Subcutaneous abdominal adipose tissue (tissue), 5 donors: ENCODE measurements around the gene PRPF6.

Experiments used
- H3K27ac ChIP-seq: one replicate; pipeline ENCODE4 v1.7.0; 2013; ENCODE audit warnings: low read depth, mild to moderate bottlenecking, inconsistent platforms, low read length, moderate library complexity
- H3K27me3 ChIP-seq, 5 donors: one replicate each; pipeline ENCODE4 v1.7.0; 2013; ENCODE audit warnings: low read length in 5 of 5, inconsistent platforms in 1 of 5; ENCODE audit not compliant: control insufficient read depth in 5 of 5, insufficient read depth in 4 of 5
- H3K36me3 ChIP-seq, 5 donors: one replicate each; pipeline ENCODE4 v1.7.0; 2013; ENCODE audit warnings: low read length in 5 of 5; ENCODE audit not compliant: control insufficient read depth in 5 of 5, insufficient read depth in 5 of 5
- H3K4me1 ChIP-seq, 5 donors: one replicate each; pipeline ENCODE4 v1.7.0; 2013; ENCODE audit warnings: low read length in 5 of 5, mild to moderate bottlenecking in 3 of 5, moderate library complexity in 1 of 5; ENCODE audit not compliant: control insufficient read depth in 5 of 5, insufficient read depth in 5 of 5
- H3K4me3 ChIP-seq, 5 donors: one replicate each; pipeline ENCODE4 v1.7.0; 2013; ENCODE audit warnings: low read length in 5 of 5, low read depth in 1 of 5
- H3K9ac ChIP-seq, 5 donors: one replicate each; pipeline ENCODE4 v1.7.0; 2013; ENCODE audit warnings: low read length in 5 of 5, mild to moderate bottlenecking in 4 of 5, moderate library complexity in 3 of 5
- H3K9me3 ChIP-seq, 5 donors: one replicate each; pipeline ENCODE4 v1.7.0; 2013; ENCODE audit warnings: low read length in 5 of 5; ENCODE audit not compliant: control insufficient read depth in 5 of 5
- donor health status: healthy.
- donor health status: healthy.
- donor health status: healthy.
- donor health status: healthy.
- donor health status: healthy.

Gene PRPF6

GRCh38 chr20:63940472-63941266, 40.3 kb upstream of the PRPF6 start:
- H3K36me3 ChIP-seq, result peaks cover 0 to 78% (median 56%) of the 10 kb centered on the region in 5 donors
- no peak overlapping the region for H3K4me3 ChIP-seq
- H3K27ac ChIP-seq, result no peak overlapping the region

DNA sequence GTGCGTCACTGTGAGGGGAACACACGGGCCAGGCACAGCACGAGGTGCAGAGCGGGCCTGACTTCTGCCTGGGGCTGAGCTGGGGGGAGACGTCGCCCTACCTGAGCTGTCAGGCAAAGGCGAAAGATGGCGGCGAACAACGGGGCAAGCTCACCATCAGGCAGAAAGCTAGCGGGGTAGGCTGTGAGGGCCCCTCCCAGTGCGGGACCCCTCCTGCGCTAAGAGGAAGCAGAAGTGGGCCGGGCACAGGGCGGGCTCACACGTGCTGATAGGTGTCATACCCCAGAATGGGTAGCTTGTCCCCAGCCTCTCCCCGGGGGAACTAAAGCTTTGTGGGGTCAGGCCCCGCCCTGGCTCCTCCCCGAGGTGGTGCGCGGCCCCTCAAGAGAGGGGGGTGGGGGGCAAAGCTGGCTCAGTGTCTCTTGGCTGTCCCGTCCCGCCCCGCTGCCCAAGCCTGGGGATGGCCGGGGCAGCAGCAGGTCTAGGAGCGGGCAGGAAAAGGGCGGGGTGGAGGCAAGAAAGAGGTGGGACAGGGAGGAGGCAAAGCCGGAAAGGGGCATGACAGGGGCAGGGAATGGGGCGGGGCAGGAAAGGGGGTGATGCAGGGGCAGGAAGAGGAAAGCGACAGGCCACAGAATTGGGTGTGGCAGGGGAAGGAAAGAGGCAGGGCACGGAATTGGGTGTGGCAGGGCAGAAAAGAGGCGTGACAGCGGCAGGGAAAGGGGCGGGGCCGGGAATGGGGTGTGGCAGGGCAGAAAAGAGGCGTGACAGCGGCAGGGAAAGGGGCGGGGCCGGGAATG, 39.5 kb upstream of the PRPF6 start:
- H3K9ac ChIP-seq, result no peak overlapping the region
- no peak overlapping the region for H3K4me3 ChIP-seq
- peaks cover 0 to 75% (median 55%) of the 10 kb centered on the region in 5 donors for H3K36me3 ChIP-seq
- H3K9me3 ChIP-seq, result no peaks in the 10 kb centered on the region
- peaks cover 0 to 24% (median 15%) of the 10 kb centered on the region in 5 donors for H3K4me1 ChIP-seq
- H3K27ac ChIP-seq, result no peak overlapping the region
- no peaks in the 10 kb centered on the region for H3K27me3 ChIP-seq

More at GRCh38 chr20:63940472-63941266, 40.3 kb upstream of the PRPF6 start:
- peaks cover 0 to 24% (median 15%) of the 10 kb centered on the region in 5 donors for H3K4me1 ChIP-seq
- H3K9me3 ChIP-seq, result no peaks in the 10 kb centered on the region
- H3K9ac ChIP-seq, result no peak overlapping the region
- no peaks in the 10 kb centered on the region for H3K27me3 ChIP-seq

DNA sequence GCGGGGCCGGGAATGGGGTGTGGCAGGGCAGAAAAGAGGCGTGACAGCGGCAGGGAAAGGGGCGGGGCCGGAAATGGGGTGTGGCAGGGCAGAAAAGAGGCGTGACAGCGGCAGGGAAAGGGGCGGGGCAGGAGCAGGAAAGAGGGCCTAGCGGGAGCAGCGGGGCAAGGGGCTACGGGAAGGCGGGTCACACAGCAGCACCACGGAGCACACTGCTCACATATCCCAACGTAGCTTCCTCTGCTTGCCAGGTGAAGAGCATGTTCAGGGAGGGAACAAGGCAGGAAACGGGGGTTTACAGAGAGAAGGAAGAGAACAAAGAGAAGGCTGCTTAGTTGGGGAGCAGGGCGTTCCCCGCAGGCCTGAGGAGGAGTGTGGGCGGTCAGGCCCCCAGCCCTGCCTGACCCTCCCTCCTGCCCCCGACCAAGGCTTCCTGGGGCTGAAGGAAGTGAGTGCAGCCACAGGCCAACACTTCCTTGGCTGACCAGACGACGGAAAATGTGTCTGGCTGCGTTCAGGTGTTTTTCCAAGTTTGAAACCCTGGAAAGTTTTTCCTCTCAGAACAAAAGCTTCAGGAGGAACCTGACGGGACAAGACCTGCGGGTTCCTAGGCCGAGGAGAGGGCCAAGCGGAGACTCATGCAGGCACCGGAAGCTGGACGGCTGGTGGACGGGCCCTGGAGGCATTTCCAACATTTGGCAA, 38.5 kb upstream of the PRPF6 start:
- Histone ChIP-seq H3K36me3 (peaks cover 0 to 72% (median 55%) of the 10 kb centered on the region in 5 donors), H3K4me1 (peaks cover 0 to 28% (median 20%) of the 10 kb centered on the region in 5 donors), H3K9me3 (no peaks in the 10 kb centered on the region), H3K27ac (no peak overlapping the region), H3K9ac (peak overlapping the region in 1 of 5 donors; percentile 23), H3K4me3 (peak overlapping the region in 1 of 5 donors; percentile 22), H3K27me3 (no peaks in the 10 kb centered on the region)

DNA sequence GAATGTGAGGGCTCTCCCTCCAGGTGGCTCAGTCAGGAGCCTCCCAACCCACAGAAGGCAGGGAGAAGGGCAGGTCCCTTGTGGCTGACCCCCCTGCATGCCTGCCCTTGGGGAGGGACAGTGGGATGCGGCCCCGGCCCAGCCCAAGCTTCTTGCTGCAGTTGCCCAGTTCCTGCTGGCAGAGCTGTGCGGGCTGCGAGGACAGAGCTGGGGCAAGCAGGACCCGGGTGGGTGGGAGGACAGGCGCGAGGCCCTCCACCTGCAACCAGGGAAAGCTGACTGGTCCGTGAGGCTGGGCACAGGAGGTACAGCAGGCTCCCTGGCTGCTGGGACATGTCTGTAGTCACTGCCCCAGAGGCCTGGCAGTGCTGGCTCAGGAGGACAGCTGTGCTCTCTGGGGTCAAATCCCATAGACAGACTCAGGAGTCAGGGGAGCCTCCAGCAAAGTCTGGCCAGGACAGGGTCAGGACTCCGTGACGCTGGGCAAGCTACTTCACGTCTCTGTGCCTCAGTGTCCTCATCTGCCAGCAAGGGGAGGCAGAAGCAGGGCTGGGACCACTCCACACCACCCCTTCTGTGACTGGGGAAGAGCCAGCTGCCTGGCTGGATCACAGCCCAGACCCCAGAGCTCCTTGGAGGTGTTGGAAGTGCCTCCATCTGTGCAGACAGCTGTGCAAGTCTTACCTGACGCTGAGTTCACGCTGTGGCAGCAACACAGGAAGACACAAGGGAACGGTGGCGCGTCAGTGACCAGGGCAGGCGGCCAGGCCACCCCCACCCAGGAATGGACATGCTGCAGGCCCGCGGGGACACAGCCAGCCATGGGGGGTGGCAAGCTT, 37.7 kb upstream of the PRPF6 start:
- Histone ChIP-seq H3K27me3 (no peaks in the 10 kb centered on the region), H3K9me3 (no peaks in the 10 kb centered on the region), H3K36me3 (peaks cover 0 to 68% (median 55%) of the 10 kb centered on the region in 5 donors), H3K9ac (peak overlapping the region in 1 of 5 donors; percentile 23), H3K4me3 (no peak overlapping the region), H3K4me1 (peaks cover under 1 to 36% (median 27%) of the 10 kb centered on the region in 5 donors), H3K27ac (no peak overlapping the region)

GRCh38 chr20:63943808-63944077, 37.2 kb upstream of the PRPF6 start:
- H3K4me1 ChIP-seq, result peaks cover 4 to 41% (median 32%) of the 10 kb centered on the region in 5 donors
- no peaks in the 10 kb centered on the region for H3K27me3 ChIP-seq
- H3K27ac ChIP-seq, result no peak overlapping the region
- no peak overlapping the region for H3K9ac ChIP-seq
- H3K4me3 ChIP-seq, result no peak overlapping the region
- H3K9me3 ChIP-seq, result no peaks in the 10 kb centered on the region
- H3K36me3 ChIP-seq, result peaks cover 0 to 66% (median 53%) of the 10 kb centered on the region in 5 donors

GRCh38 chr20:63944078-63944941, 36.6 kb upstream of the PRPF6 start:
- Histone ChIP-seq H3K9ac (no peak overlapping the region), H3K9me3 (no peaks in the 10 kb centered on the region), H3K27ac (no peak overlapping the region), H3K4me1 (peaks cover 6 to 47% (median 38%) of the 10 kb centered on the region in 5 donors), H3K4me3 (no peak overlapping the region), H3K27me3 (no peaks in the 10 kb centered on the region), H3K36me3 (peaks cover 0 to 61% (median 50%) of the 10 kb centered on the region in 5 donors)

GRCh38 chr20:63945031-63945658, 35.8 kb upstream of the PRPF6 start:
- Histone ChIP-seq H3K9me3 (no peaks in the 10 kb centered on the region), H3K36me3 (peaks cover 0 to 54% (median 48%) of the 10 kb centered on the region in 5 donors), H3K4me1 (peaks cover 12 to 55% (median 46%) of the 10 kb centered on the region in 5 donors), H3K27ac (no peak overlapping the region), H3K4me3 (no peak overlapping the region), H3K9ac (no peak overlapping the region), H3K27me3 (no peaks in the 10 kb centered on the region)

DNA sequence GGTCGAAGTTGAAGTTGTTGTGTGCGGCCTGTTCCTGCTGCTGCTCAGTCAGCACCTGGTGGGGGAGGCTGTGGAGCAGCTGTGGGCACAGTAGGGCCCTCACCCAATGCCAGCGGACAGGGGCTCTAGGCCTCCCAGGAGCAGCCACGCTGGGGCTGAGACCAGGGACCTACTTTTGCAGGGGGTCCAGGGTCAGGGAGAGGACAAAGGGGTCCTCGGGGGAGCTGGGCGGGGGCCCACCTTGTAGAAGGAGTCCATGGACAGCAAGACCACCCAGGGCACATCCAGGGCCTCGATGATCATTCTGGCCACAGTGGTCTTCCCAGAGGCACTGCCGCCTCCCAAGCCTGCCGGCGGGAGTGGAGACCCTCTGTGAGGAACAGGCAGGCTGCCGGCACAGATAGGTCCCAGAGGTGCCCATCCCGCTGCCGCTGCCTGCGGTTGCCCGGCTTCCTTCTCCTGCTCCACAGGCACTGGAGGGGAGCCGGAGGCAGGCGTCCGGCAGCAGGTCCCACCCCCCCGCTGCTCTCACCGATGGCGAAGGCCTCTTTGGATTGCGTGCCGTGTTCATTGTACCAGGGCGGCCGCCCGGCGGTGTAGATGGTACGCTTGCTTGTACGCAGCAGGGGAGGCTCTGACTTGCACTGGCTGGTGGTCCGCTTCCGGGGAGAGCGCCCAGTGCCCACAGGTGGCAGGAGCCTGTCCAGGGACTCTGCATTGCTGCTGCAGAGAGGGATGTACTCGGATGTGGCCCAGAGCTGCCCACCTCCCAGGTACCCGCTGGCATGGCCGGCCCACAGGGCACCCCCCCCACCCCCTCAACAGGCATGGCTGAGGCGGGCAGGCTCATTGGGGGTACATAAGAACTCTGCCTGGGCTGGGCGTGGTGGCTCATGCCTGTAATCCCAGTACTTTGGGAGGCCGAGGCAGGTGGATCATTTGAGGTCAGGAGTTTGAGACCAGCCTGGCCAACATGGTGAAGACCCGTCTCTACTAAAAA, 34.7 kb upstream of the PRPF6 start:
- Histone ChIP-seq H3K36me3 (peaks cover 0 to 45% (median 37%) of the 10 kb centered on the region in 5 donors), H3K9ac (no peak overlapping the region), H3K27ac (no peak overlapping the region), H3K4me1 (peaks cover 13 to 65% (median 57%) of the 10 kb centered on the region in 5 donors), H3K4me3 (no peak overlapping the region), H3K27me3 (no peaks in the 10 kb centered on the region), H3K9me3 (no peaks in the 10 kb centered on the region)
